K562 (cell line): Measurements from ENCODE around the gene PLEKHA6. TPM values are rescaled to one million over a fixed set of nuclear protein-coding genes. Genes with fewer than 3 reads are reported as not detected.

Experiments used
- CGGBP1 ChIP-seq: fragments of 250-450 bp; sonication (Bioruptor Pico); IDR thresholded peaks from 2 replicates; pipeline ENCODE4 v1.9.0; 2021; ENCODE audit warnings: mild to moderate bottlenecking
- CTCF ChIP-seq, 3 experiments: IDR thresholded peaks in 2 of 3; conservative IDR thresholded peaks in 1 of 3; 2 replicates each; pipeline ENCODE4 v1.5.1; 2011 to 2012; ENCODE audit warnings: low read length in 3 of 3, mild to moderate bottlenecking in 3 of 3, control low read depth in 2 of 3, improper control_type of control experiment in 1 of 3, inconsistent platforms in 1 of 3, low read depth in 1 of 3, mixed read lengths in 1 of 3, moderate library complexity in 1 of 3; ENCODE audit not compliant: insufficient read depth in 2 of 3
- HDAC1 ChIP-seq, 2 experiments: fragments of 450-650 bp; IDR thresholded peaks; 2 replicates each; pipeline ENCODE4 v1.6.1; 2016 to 2017; ENCODE audit warnings: inconsistent platforms in 1 of 2, mild to moderate bottlenecking in 1 of 2, moderate library complexity in 1 of 2
- KLF13 ChIP-seq: fragments of 450-650 bp; IDR thresholded peaks from 2 replicates; pipeline ENCODE4 v1.6.1; 2016; ENCODE audit warnings: missing genetic modification characterization, low read depth, mild to moderate bottlenecking, missing compliant biosample characterization, moderate library complexity, borderline replicate concordance
- MCM7 ChIP-seq, 2 experiments: fragments of 450-650 bp; IDR thresholded peaks; 2 replicates each; pipeline ENCODE4 v1.6.1; 2016 to 2018
- NFATC3 ChIP-seq: fragments of 450-650 bp; IDR thresholded peaks from 2 replicates; pipeline ENCODE4 v1.6.1; 2017; ENCODE audit warnings: mild to moderate bottlenecking
- NFRKB ChIP-seq: fragments of 450-650 bp; IDR thresholded peaks from 2 replicates; pipeline ENCODE4 v1.6.1; 2016; ENCODE audit warnings: low read depth
- NUFIP1 ChIP-seq: fragments of 450-650 bp; IDR thresholded peaks from 2 replicates; pipeline ENCODE4 v1.6.1; 2018; ENCODE audit not compliant: partially characterized antibody
- RFX7 ChIP-seq: fragments of 250-450 bp; sonication (Bioruptor Pico); IDR thresholded peaks from 2 replicates; pipeline ENCODE4 v1.5.1; 2021; ENCODE audit warnings: mild to moderate bottlenecking
- SIX5 ChIP-seq, 2 experiments: IDR thresholded peaks; 2 replicates each; pipeline ENCODE4 v1.6.1; 2011; ENCODE audit warnings: low read length in 2 of 2, borderline replicate concordance in 1 of 2, low read depth in 1 of 2, mild to moderate bottlenecking in 1 of 2, moderate library complexity in 1 of 2; ENCODE audit not compliant: insufficient read depth in 1 of 2
- SMARCB1 ChIP-seq: IDR thresholded peaks from 2 replicates; pipeline ENCODE4 v1.6.1; 2011; ENCODE audit warnings: improper control_type of control experiment, low read depth; ENCODE audit not compliant: insufficient read length
- VEZF1 ChIP-seq: fragments of 200-800 bp; sonication (Bioruptor generic); IDR thresholded peaks from 2 replicates; pipeline ENCODE4 v1.6.1; 2017; ENCODE audit warnings: missing genetic modification characterization, missing compliant biosample characterization
- ZNF318 ChIP-seq, 2 experiments: fragments of 450-650 bp; IDR thresholded peaks; 2 replicates each; pipeline ENCODE4 v1.6.1; 2016; ENCODE audit warnings: mild to moderate bottlenecking in 2 of 2, borderline replicate concordance in 1 of 2, low read depth in 1 of 2, moderate library complexity in 1 of 2
- ZNF398 ChIP-seq: fragments of 250-450 bp; sonication (Bioruptor Pico); IDR thresholded peaks from 2 replicates; pipeline ENCODE4 v1.8.0; 2021; ENCODE audit warnings: moderate library complexity, mild to moderate bottlenecking, inconsistent platforms
- polyA plus RNA-seq, 8 experiments: library from polyadenylated mRNA; depleted of rRNA in 4 of 8; stranded (reverse) in 5 of 8; unstranded in 3 of 8; fragments of >200 nt; fragmentation: Nextera tagmentation in 2 of 8; fragmentation: Illumina TruSeq in 1 of 8; extraction: Ambion mirVana in 2 of 8; extraction: Trizol in 1 of 8; gene quantifications; 2 replicates each; pipeline versions ENCODE4 v1.2.1 to v1.2.3, GENCODE V29; 2011 to 2014; ENCODE audit warnings: inconsistent platforms in 1 of 8, missing spikeins in 1 of 8
- total RNA-seq, 7 experiments: library from RNA; depleted of rRNA in 6 of 7; stranded (reverse); fragments of >200 nt in 6 of 7; fragmentation: Illumina TruSeq in 2 of 7; extraction: Trizol in 2 of 7; gene quantifications; 2 replicates each; pipeline versions ENCODE4 v1.2.1 to v1.2.3, GENCODE V29; 2011 to 2021; ENCODE audit warnings: low replicate concordance in 1 of 7

The PLEKHA6 gene
- total and polyA plus RNA-seq, 9 of the 15 experiments (the other 6 are each of a cell fraction or from before 2014, with no cell fraction given), result under 0.01 to 0.33 (median 0.01) TPM; not detected in 4

GRCh38 chr1:204320382-204320804 lies 39.3 kb downstream of the PLEKHA6 start (continued):
- TF ChIP-seq VEZF1 (peak; percentile 65), NFATC3 (no peak), MCM7 (IDR thresholded peaks at IDR 0.05) (no peak), ZNF318 (IDR thresholded peaks at IDR 0.05; ENCODE audit: borderline replicate concordance in 1 of 2, low read depth in 1 of 2) (no peak), CGGBP1 (no peak), NFRKB (no peak), SIX5 (IDR thresholded peaks at IDR 0.05; ENCODE audit: borderline replicate concordance in 1 of 2, insufficient read depth in 1 of 2, low read depth in 1 of 2, low read length in 2 of 2) (no peak), SMARCB1 (no peak), CTCF (IDR thresholded peaks at IDR 0.05 in 2 of 3, conservative IDR thresholded peaks at IDR 0.05 in 1 of 3; ENCODE audit: insufficient read depth in 2 of 3, low read depth in 1 of 3, low read length in 3 of 3) (no peak), ZNF398 (CRISPR knock-in tag) (no peak), NUFIP1 (no peak), RFX7 (CRISPR knock-in tag) (no peak), KLF13 (tag) (no peak), HDAC1 (IDR thresholded peaks at IDR 0.05) (no peak)
